Esophagus muscularis mucosa (tissue), 4 donors: ENCODE results near the gene SNAP91. TPM values are rescaled to one million over a fixed set of nuclear protein-coding genes. Genes with fewer than 3 reads are reported as not detected.
A peak's percentile ranks its signal among the peaks of the same experiment; 100 is the strongest.
"Not testable (repeated sequence)": the region's sequence is repeated elsewhere in the genome, so short reads cannot be mapped to it uniquely, and the experiment has no call there.

ENCODE experiments used
- DNase-seq: peaks from one replicate; pipeline ENCODE4 v3.0.0-alpha.2; 2017; ENCODE audit errors: extremely low spot score
- H3K27ac ChIP-seq, 4 donors: fragments of 200-600 bp; sonication (generic); replicated peaks in 1 of 4; 1 replicate in 3 of 4; 2 replicates in 1 of 4; pipeline ENCODE4 v1.5.1; 2016 to 2019; ENCODE audit warnings: mild to moderate bottlenecking in 1 of 4
- H3K27me3 ChIP-seq, 4 donors: fragments of 200-600 bp; sonication (generic); one replicate each; pipeline versions ENCODE4 v1.5.1 to v1.6.0; 2016 to 2019
- H3K36me3 ChIP-seq, 4 donors: fragments of 200-600 bp; sonication (generic); one replicate each; pipeline ENCODE4 v1.5.1; 2016 to 2019
- H3K4me1 ChIP-seq, 4 donors: fragments of 200-600 bp; sonication (generic); one replicate each; pipeline ENCODE4 v1.5.1; 2016 to 2019
- H3K4me3 ChIP-seq, 4 donors: fragments of 200-600 bp; sonication (generic); 1 replicate in 2 of 4; 2 replicates in 2 of 4; pipeline ENCODE4 v1.5.1; 2016 to 2019; ENCODE audit warnings: mild to moderate bottlenecking in 4 of 4, moderate library complexity in 1 of 4
- H3K9me3 ChIP-seq, 4 donors: fragments of 200-600 bp; sonication (generic); 1 replicate in 3 of 4; 2 replicates in 1 of 4; pipeline ENCODE4 v1.5.1; 2016 to 2019
- CTCF ChIP-seq, 3 experiments: fragments of 200-600 bp in 2 of 3; fragments of 450-650 bp in 1 of 3; sonication (generic) in 2 of 3; IDR thresholded peaks; one replicate each; pipeline ENCODE4 v1.5.1; 2017 to 2019; ENCODE audit warnings: antibody characterized with exemption in 3 of 3, mild to moderate bottlenecking in 2 of 3, moderate library complexity in 1 of 3
- EP300 ChIP-seq: sonication (generic); formaldehyde crosslinking; IDR thresholded peaks from one replicate; pipeline ENCODE4 v1.6.1; 2017; ENCODE audit warnings: antibody characterized with exemption
- POLR2A ChIP-seq: fragments of 450-650 bp; IDR thresholded peaks from one replicate; pipeline ENCODE4 v1.6.1; 2017; ENCODE audit warnings: antibody characterized with exemption, moderate library complexity, mild to moderate bottlenecking, low read depth
- POLR2AphosphoS5 ChIP-seq, 2 donors: sonication (generic); formaldehyde crosslinking; IDR thresholded peaks; one replicate each; pipeline ENCODE4 v1.6.1; 2017; ENCODE audit warnings: antibody characterized with exemption in 2 of 2
- WGBS: methylation state at CpG from one replicate; pipeline ENCODE4 v1.1.5; 2018; 5-methylcytosine and 5-hydroxymethylcytosine counted together
- intact Hi-C: fragments of 100-400 bp; cut with DNase I; formaldehyde crosslinking; loops from one replicate; pipeline ENCODE4 v1.15.1; 2023
- total RNA-seq, 4 donors: library from RNA; depleted of rRNA; stranded (reverse); fragments of >200 nt; gene quantifications; one replicate each; pipeline versions ENCODE4 v1.1.0 to v1.2.1, GENCODE V29; 2016

The SNAP91 gene, protein sequence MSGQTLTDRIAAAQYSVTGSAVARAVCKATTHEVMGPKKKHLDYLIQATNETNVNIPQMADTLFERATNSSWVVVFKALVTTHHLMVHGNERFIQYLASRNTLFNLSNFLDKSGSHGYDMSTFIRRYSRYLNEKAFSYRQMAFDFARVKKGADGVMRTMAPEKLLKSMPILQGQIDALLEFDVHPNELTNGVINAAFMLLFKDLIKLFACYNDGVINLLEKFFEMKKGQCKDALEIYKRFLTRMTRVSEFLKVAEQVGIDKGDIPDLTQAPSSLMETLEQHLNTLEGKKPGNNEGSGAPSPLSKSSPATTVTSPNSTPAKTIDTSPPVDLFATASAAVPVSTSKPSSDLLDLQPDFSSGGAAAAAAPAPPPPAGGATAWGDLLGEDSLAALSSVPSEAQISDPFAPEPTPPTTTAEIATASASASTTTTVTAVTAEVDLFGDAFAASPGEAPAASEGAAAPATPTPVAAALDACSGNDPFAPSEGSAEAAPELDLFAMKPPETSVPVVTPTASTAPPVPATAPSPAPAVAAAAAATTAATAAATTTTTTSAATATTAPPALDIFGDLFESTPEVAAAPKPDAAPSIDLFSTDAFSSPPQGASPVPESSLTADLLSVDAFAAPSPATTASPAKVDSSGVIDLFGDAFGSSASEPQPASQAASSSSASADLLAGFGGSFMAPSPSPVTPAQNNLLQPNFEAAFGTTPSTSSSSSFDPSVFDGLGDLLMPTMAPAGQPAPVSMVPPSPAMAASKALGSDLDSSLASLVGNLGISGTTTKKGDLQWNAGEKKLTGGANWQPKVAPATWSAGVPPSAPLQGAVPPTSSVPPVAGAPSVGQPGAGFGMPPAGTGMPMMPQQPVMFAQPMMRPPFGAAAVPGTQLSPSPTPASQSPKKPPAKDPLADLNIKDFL
- 1 to 10 TPM; 1.2 to 7.1 (median 3.9) TPM for total RNA-seq

DNA sequence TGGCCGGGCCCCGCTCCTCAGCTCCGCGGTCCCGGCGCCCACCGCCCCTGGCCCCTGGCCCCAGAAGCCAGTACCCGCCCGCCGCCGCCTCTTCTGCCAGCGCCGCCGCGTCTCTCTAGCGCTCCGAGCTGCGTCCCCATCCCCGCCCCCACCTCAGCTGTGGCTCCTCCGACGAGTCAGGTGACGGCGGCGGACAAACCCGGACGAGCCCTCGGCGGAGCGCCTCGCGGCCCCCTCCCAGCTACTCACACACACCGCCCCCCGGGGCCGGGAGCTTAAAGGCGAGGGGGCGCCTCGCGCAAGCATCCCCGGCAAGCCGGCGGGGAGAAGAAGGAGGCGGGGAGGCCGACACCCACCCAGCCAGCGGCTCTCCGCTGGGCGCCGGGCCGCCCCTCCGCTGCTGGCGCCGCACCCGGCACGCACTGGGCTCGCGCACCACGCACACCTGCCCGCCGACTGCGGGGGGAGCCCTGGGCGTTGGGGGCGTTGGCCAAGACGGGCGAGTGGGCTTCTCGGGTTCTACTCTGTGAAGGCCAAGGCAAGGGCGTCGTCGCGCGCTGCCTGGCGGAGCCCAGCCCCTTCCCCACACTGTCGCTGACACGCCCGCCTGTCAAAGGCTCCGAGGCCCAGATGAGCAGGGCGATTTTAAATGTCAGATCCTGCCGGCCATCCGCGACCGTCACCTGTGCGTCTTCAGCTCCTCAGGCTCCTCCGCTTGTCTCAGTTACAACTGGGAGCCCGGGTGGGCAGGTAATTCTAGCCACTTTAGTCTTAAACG, at the start of gene SNAP91:
TSS of gene SNAP91 (minus strand) at position 132 of the 778 bp plus-strand sequence. CDS start 1,174 bp downstream, outside the sequence.
- peaks cover 0 to 11% (median 0%) of the 10 kb centered on the region in 4 donors for H3K9me3 ChIP-seq
- WGBS, result 4% methylated on average over 4 of the region's 83 CpGs
- DNase-seq, result no peak
- H3K4me1 ChIP-seq, result peaks cover 0 to 22% (median 21%) of the 10 kb centered on the region in 4 donors
- H3K36me3 ChIP-seq, result no peaks in the 10 kb centered on the region
- peak within 1 kb of the TSS in 2 of 4 donors; percentile 25 to 52 for H3K27ac ChIP-seq
- no peak for TF ChIP-seq POLR2A
- no peak for TF ChIP-seq EP300
- no peak for TF ChIP-seq CTCF (IDR thresholded peaks at IDR 0.05)
- TF ChIP-seq POLR2AphosphoS5 (IDR thresholded peaks at IDR 0.05), result no peak
- intact Hi-C loops, result no loop called here
- peaks cover 0 to 52% (median 19%) of the 10 kb centered on the region in 4 donors for H3K27me3 ChIP-seq
- H3K4me3 ChIP-seq, result peak within 1 kb of the TSS; percentile 58 to 73 (median 62)

DNA sequence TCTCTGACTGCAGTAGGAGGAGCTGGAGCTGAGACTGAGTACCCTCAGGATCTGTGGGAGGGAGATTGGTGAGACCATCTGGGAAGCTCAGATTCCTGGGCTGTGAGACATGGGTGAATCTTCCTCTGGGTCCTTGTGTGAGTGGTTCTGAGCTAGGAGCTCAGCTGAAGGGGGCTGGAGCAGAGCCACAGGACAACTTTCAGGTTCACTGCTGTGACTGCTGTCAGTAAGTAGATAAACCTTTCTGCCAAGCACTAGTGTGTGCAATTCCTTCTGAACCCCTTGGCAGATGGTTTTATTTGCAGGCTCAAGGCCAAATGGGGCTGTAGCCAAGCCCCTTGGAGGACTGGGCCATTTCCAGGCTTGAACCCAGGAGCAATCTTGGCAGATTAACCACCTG, 49.6 kb upstream of the SNAP91 start:
- TF ChIP-seq EP300, result no peak
- no peak for TF ChIP-seq POLR2A
- no peak for TF ChIP-seq POLR2AphosphoS5 (IDR thresholded peaks at IDR 0.05)
- TF ChIP-seq CTCF (IDR thresholded peaks at IDR 0.05), result no peak
- no peak overlapping the region for H3K4me3 ChIP-seq
- H3K9me3 ChIP-seq, result peaks cover 0 to 23% (median 20%) of the 10 kb centered on the region in 4 donors
- DNase-seq, result no peak
- no peaks in the 10 kb centered on the region for H3K27me3 ChIP-seq
- no peaks in the 10 kb centered on the region for H3K36me3 ChIP-seq
- H3K4me1 ChIP-seq, result no peaks in the 10 kb centered on the region
- H3K27ac ChIP-seq, result no peak overlapping the region
- intact Hi-C loops, result no loop called here

DNA sequence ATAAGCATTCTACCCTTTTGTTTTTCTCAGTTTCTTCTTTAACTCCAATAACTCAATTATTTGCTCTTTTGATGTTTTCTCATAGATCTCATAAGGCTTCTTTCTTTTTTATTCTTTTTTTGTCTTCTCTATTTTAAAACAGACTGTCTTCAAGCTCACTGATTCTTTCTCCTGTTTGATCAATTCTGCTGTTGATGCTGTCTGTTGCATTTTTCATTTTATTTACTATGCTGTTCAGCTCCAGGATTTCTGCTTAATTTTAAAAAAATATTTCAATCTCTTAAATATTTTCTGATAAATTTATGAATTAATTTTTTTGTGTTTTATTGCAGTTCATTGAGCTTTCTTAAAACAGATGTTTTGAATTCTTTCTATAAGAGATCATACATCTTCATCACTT, 48.1 kb upstream of the SNAP91 start:
- DNase-seq, result no peak
- TF ChIP-seq POLR2AphosphoS5 (IDR thresholded peaks at IDR 0.05) (no peak), CTCF (IDR thresholded peaks at IDR 0.05) (no peak), POLR2A (no peak), EP300 (no peak)
- H3K4me1 ChIP-seq, result no peaks in the 10 kb centered on the region
- H3K27ac ChIP-seq, result no peak overlapping the region
- H3K36me3 ChIP-seq, result no peaks in the 10 kb centered on the region
- H3K27me3 ChIP-seq, result no peaks in the 10 kb centered on the region
- no peak overlapping the region for H3K4me3 ChIP-seq
- H3K9me3 ChIP-seq, result peaks cover 0 to 31% (median 22%) of the 10 kb centered on the region in 4 donors
- intact Hi-C loops, result no loop called here

GRCh38 chr6:83756565-83756964, 47.7 kb upstream of the SNAP91 start:
- TF ChIP-seq EP300 (no peak), POLR2AphosphoS5 (IDR thresholded peaks at IDR 0.05) (no peak), CTCF (IDR thresholded peaks at IDR 0.05) (no peak)
- no peak for DNase-seq
- H3K4me1 ChIP-seq, result no peaks in the 10 kb centered on the region
- H3K36me3 ChIP-seq, result no peaks in the 10 kb centered on the region
- no peaks in the 10 kb centered on the region for H3K27me3 ChIP-seq
- whole genome bisulfite sequencing, result 91% methylated on average over 2 of the region's 2 CpGs
- no peak overlapping the region for H3K4me3 ChIP-seq
- no peak overlapping the region for H3K27ac ChIP-seq
- peaks cover 0 to 31% (median 22%) of the 10 kb centered on the region in 4 donors for H3K9me3 ChIP-seq
- intact Hi-C loops, result no loop called here

GRCh38 chr6:83752375-83752774, 43.5 kb upstream of the SNAP91 start:
- intact Hi-C loops, H3K4me3 ChIP-seq, H3K4me1 ChIP-seq, H3K27ac ChIP-seq, DNase-seq, H3K36me3 ChIP-seq, H3K27me3 ChIP-seq: not testable (repeated sequence)
- H3K9me3 ChIP-seq, result peaks cover 0 to 24% (median 16%) of the 10 kb centered on the region in 4 donors
- WGBS, result 90% methylated on average over 5 of the region's 5 CpGs
